H1 (cell line): ENCODE results near the gene MEGF11. TPM values are rescaled to one million over a fixed set of nuclear protein-coding genes. Genes with fewer than 3 reads are reported as not detected.
A peak's percentile ranks its signal among the peaks of the same experiment; 100 is the strongest.

Experiments
- CTCF ChIA-PET: fragments of 300-600 bp; sonication (Branson Sonifier 250); formaldehyde crosslinking; loops from one replicate; lab custom pipeline; 2021; ENCODE audit not compliant: partially characterized antibody; lab: Charles Lee
- POLR2A ChIA-PET: fragments of 300-600 bp; sonication (Branson Sonifier 250); formaldehyde crosslinking; loops from one replicate; lab custom pipeline; 2021; ENCODE audit warnings: inconsistent platforms; ENCODE audit not compliant: partially characterized antibody; lab: Charles Lee
- DNase-seq, 2 experiments: peaks; one replicate each; pipeline versions ENCODE4 v3.0.0 to v3.0.0-alpha.2; 2010 to 2022; ENCODE audit warnings: low spot score in 2 of 2, low read depth in 1 of 2, mixed read lengths in 1 of 2
- FAIRE-seq: peaks from 2 replicates; lab custom pipeline; 2011; peaks lifted over from hg19 to GRCh38; lab: Jason Lieb, UNC
- H2AFZ ChIP-seq: 2 replicates; pipeline ENCODE4 v1.8.1; 2012; ENCODE audit warnings: low read length, inconsistent platforms
- H2AK5ac ChIP-seq: 2 replicates; pipeline ENCODE4 v1.6.1; 2013; ENCODE audit warnings: low read depth, low read length
- H2BK120ac ChIP-seq: replicated peaks from 2 replicates; pipeline ENCODE3; 2013; ENCODE audit warnings: low read depth, low read length, inconsistent platforms
- H2BK12ac ChIP-seq: 2 replicates; pipeline ENCODE4 v1.6.1; 2013; ENCODE audit warnings: low read depth, low read length
- H2BK15ac ChIP-seq: 2 replicates; pipeline ENCODE4 v1.6.1; 2013; ENCODE audit warnings: low read length
- H2BK20ac ChIP-seq: 2 replicates; pipeline ENCODE4 v1.6.1; 2013; ENCODE audit warnings: low read length
- H2BK5ac ChIP-seq: 2 replicates; pipeline ENCODE4 v1.6.1; 2013; ENCODE audit warnings: low read depth, low read length
- H3K14ac ChIP-seq: 2 replicates; pipeline ENCODE4 v1.6.1; 2013; ENCODE audit warnings: inconsistent platforms; ENCODE audit not compliant: insufficient read length
- H3K18ac ChIP-seq: 2 replicates; pipeline ENCODE4 v1.6.1; 2013; ENCODE audit warnings: low read length; ENCODE audit errors: extremely low read depth
- H3K23ac ChIP-seq: 2 replicates; pipeline ENCODE4 v1.6.1; 2013; ENCODE audit warnings: inconsistent platforms; ENCODE audit not compliant: insufficient read length
- H3K23me2 ChIP-seq: 2 replicates; pipeline ENCODE4 v1.6.1; 2013; ENCODE audit warnings: low read depth, low read length
- H3K27ac ChIP-seq: 2 replicates; pipeline ENCODE4 v1.6.1; 2011; ENCODE audit warnings: low read depth, low read length, inconsistent platforms
- H3K27me3 ChIP-seq, 4 experiments: replicated peaks in 1 of 4; 1 replicate in 1 of 4; 2 replicates in 3 of 4; pipeline versions ENCODE4 v1.6.1 to v1.8.1; 2011 to 2013; ENCODE audit warnings: low read length in 3 of 4, mild to moderate bottlenecking in 3 of 4, inconsistent platforms in 2 of 4, mixed read lengths in 2 of 4, moderate library complexity in 1 of 4; ENCODE audit not compliant: control insufficient read depth in 3 of 4, insufficient read depth in 3 of 4; ENCODE audit errors: extremely low read depth in 1 of 4
- H3K36me3 ChIP-seq, 4 experiments: 2 replicates each; pipeline versions ENCODE4 v1.6.1 to v1.8.1; 2011 to 2013; ENCODE audit warnings: mild to moderate bottlenecking in 4 of 4, low read length in 3 of 4, moderate library complexity in 2 of 4, control low read depth in 1 of 4, inconsistent platforms in 1 of 4; ENCODE audit not compliant: insufficient read depth in 4 of 4, control insufficient read depth in 2 of 4
- H3K4ac ChIP-seq: replicated peaks from 2 replicates; pipeline ENCODE3; 2013; ENCODE audit warnings: low read length, low read depth, mixed read lengths, inconsistent platforms; ENCODE audit not compliant: insufficient read length
- H3K4me1 ChIP-seq, 4 experiments: replicated peaks in 1 of 4; 1 replicate in 1 of 4; 2 replicates in 3 of 4; pipeline versions ENCODE4 v1.6.1 to v1.8.1; 2011 to 2013; ENCODE audit warnings: low read length in 3 of 4, inconsistent platforms in 2 of 4, mixed read lengths in 1 of 4; ENCODE audit not compliant: insufficient read depth in 4 of 4, control insufficient read depth in 3 of 4
- H3K4me2 ChIP-seq, 2 experiments: 2 replicates each; pipeline versions ENCODE4 v1.6.1 to v1.8.1; 2011 to 2013; ENCODE audit warnings: low read depth in 2 of 2, low read length in 2 of 2, control low read depth in 1 of 2, inconsistent platforms in 1 of 2, mild to moderate bottlenecking in 1 of 2; ENCODE audit not compliant: insufficient read depth in 1 of 2
- H3K4me3 ChIP-seq, 4 experiments: fragments of 200-600, 300-600 bp in 1 of 4; sonication (generic), shearing (Covaris generic), sonication (Bioruptor Twin) in 1 of 4; 2 replicates each; pipeline versions ENCODE4 v1.5.1 to v1.8.1; 2011 to 2016; ENCODE audit warnings: low read length in 4 of 4, low read depth in 3 of 4, control low read depth in 2 of 4, inconsistent platforms in 2 of 4, mild to moderate bottlenecking in 2 of 4, mixed read lengths in 1 of 4, moderate library complexity in 1 of 4; ENCODE audit not compliant: insufficient read depth in 2 of 4; ENCODE audit errors: extremely low read depth in 1 of 4
- H3K56ac ChIP-seq: replicated peaks from 2 replicates; pipeline ENCODE3; 2013; ENCODE audit warnings: low read depth, mild to moderate bottlenecking, mixed read lengths, low read length, inconsistent platforms; ENCODE audit not compliant: insufficient read length
- H3K79me1 ChIP-seq: 2 replicates; pipeline ENCODE4 v1.6.1; 2013; ENCODE audit warnings: low read depth, low read length, control low read depth
- H3K79me2 ChIP-seq, 2 experiments: 2 replicates each; pipeline versions ENCODE4 v1.6.1 to v1.8.1; 2012 to 2013; ENCODE audit warnings: low read length in 2 of 2, mild to moderate bottlenecking in 2 of 2, inconsistent platforms in 1 of 2; ENCODE audit not compliant: insufficient read depth in 2 of 2, control insufficient read depth in 1 of 2
- H3K9ac ChIP-seq, 4 experiments: replicated peaks in 1 of 4; 1 replicate in 1 of 4; 2 replicates in 3 of 4; pipeline versions ENCODE4 v1.6.1 to v1.8.1; 2011 to 2013; ENCODE audit warnings: low read depth in 3 of 4, low read length in 3 of 4, control low read depth in 2 of 4, mild to moderate bottlenecking in 2 of 4, moderate library complexity in 2 of 4, inconsistent platforms in 1 of 4; ENCODE audit errors: extremely low read depth in 1 of 4
- H3K9me3 ChIP-seq, 2 experiments: 2 replicates each; pipeline versions ENCODE4 v1.6.1 to v1.8.1; 2012 to 2013; ENCODE audit warnings: mild to moderate bottlenecking in 2 of 2, moderate library complexity in 2 of 2, control low read depth in 1 of 2, inconsistent platforms in 1 of 2, low read depth in 1 of 2, low read length in 1 of 2, mixed read lengths in 1 of 2; ENCODE audit not compliant: insufficient read depth in 2 of 2
- H4K20me1 ChIP-seq, 2 experiments: replicated peaks in 1 of 2; 2 replicates each; pipeline versions ENCODE3 to v1.8.1; 2011 to 2013; ENCODE audit warnings: inconsistent platforms in 2 of 2, low read length in 2 of 2, mild to moderate bottlenecking in 1 of 2; ENCODE audit not compliant: insufficient read depth in 2 of 2, control insufficient read depth in 1 of 2
- H4K5ac ChIP-seq: 2 replicates; pipeline ENCODE4 v1.6.1; 2013; ENCODE audit warnings: low read length, low read depth, mixed read lengths, inconsistent platforms; ENCODE audit not compliant: insufficient read length
- H4K8ac ChIP-seq: 2 replicates; pipeline ENCODE4 v1.8.0; 2013; ENCODE audit warnings: mild to moderate bottlenecking, moderate library complexity, low read length, inconsistent platforms; ENCODE audit not compliant: insufficient read depth; ENCODE audit errors: extremely low read depth
- H4K91ac ChIP-seq: replicated peaks from 2 replicates; pipeline ENCODE3; 2013; ENCODE audit warnings: low read length, mixed read lengths, inconsistent platforms; ENCODE audit not compliant: insufficient read length
- CTCF ChIP-seq, 3 experiments: IDR thresholded peaks; 1 replicate in 2 of 3; 2 replicates in 1 of 3; pipeline versions ENCODE4 v1.5.1 to v1.6.1; 2011; ENCODE audit warnings: low read length in 3 of 3, mild to moderate bottlenecking in 3 of 3, inconsistent platforms in 2 of 3, low read depth in 1 of 3, moderate library complexity in 1 of 3; ENCODE audit not compliant: insufficient read depth in 1 of 3; ENCODE audit errors: control extremely low read depth in 1 of 3
- GABPA ChIP-seq: IDR thresholded peaks from 2 replicates; pipeline ENCODE4 v1.6.1; 2011; ENCODE audit warnings: mild to moderate bottlenecking, low read length, moderate library complexity, borderline replicate concordance; ENCODE audit not compliant: insufficient read depth
- SIX5 ChIP-seq: IDR thresholded peaks from 2 replicates; pipeline ENCODE4 v1.6.1; 2011; ENCODE audit warnings: mild to moderate bottlenecking, low read depth, low read length
- WGBS, 2 experiments: shearing (Covaris generic) in 1 of 2; methylation state at CpG; one replicate each; pipeline versions ENCODE4 v1.1.6 to v1.1.7; 2013 to 2015; ENCODE audit warnings: low lambda C conversion rate in 2 of 2, mixed read lengths in 2 of 2, inconsistent platforms in 1 of 2, low coverage in 1 of 2, missing lambda C conversion rate in 1 of 2; ENCODE audit not compliant: insufficient replicate concordance in 2 of 2, insufficient coverage in 1 of 2, insufficient read length in 1 of 2; ENCODE audit errors: extremely low coverage in 1 of 2, missing lambda C conversion rate in 1 of 2; 5-methylcytosine and 5-hydroxymethylcytosine counted together
- polyA plus RNA-seq, 7 experiments: library from polyadenylated mRNA; depleted of rRNA in 3 of 7; stranded (reverse) in 5 of 7; unstranded in 2 of 7; fragments of >200 nt in 5 of 7; fragments of 200-250 nt in 2 of 7; gene quantifications; 1 replicate in 5 of 7; 2 replicates in 1 of 7; 4 replicates in 1 of 7; pipeline versions ENCODE4 v1.2.1 to v1.2.3, GENCODE V29; 2011 to 2013; ENCODE audit warnings: missing spikeins in 2 of 7, mixed read lengths in 2 of 7
- total RNA-seq: library from RNA; stranded (reverse); fragmentation: NEBNext Ultra II Directional; extraction: Animal tissue kit (Norgen Biotek cat#: 25700); gene quantifications from 2 replicates; pipeline ENCODE4 v1.2.1, GENCODE V29; 2021

Gene MEGF11
- total and polyA plus RNA-seq, 2 of the 8 experiments (the other 6 are each of a cell fraction or from before 2014, with no cell fraction given) = 4.4 to 4.8 TPM

- H3K4me3 ChIP-seq = no peak overlapping the region
- no peak overlapping the region for H3K27ac ChIP-seq
- H2BK20ac ChIP-seq = no peak overlapping the region
- H3K36me3 ChIP-seq = no peaks in the 10 kb centered on the region
- 0 out of 2 replicates have a peak overlapping the region, but pooled peaks have one; percentile 46 for H2BK15ac ChIP-seq
- H3K79me1 ChIP-seq = peaks cover 3% of the 10 kb centered on the region; the same call in 1 of the 2 replicates
- no peaks in the 10 kb centered on the region for H3K23me2 ChIP-seq
- no peak overlapping the region for H2BK12ac ChIP-seq
- TF ChIP-seq SIX5 = no peak
- TF ChIP-seq GABPA = no peak
- TF ChIP-seq CTCF (IDR thresholded peaks at IDR 0.05; ENCODE audit: control extremely low read depth in 1 of 3, insufficient read depth in 1 of 3, low read depth in 1 of 3, low read length in 3 of 3) = no peak
- no peak overlapping the region for H2AFZ ChIP-seq
- no peak overlapping the region for H3K4ac ChIP-seq
- H4K20me1 ChIP-seq = no peaks in the 10 kb centered on the region
- no peak overlapping the region for H4K8ac ChIP-seq
- H3K9me3 ChIP-seq = no peaks in the 10 kb centered on the region
- H3K56ac ChIP-seq = no peak overlapping the region
- whole genome bisulfite sequencing, 2 experiments = 86% methylated on average over 6 of the region's 6 CpGs; no CpG with 5 or more reads in 1 of the 2 experiments
- H2AK5ac ChIP-seq = no peak overlapping the region
- no peak overlapping the region for H2BK120ac ChIP-seq
- ChIA-PET CTCF (interaction anchor here (0.7 to 3.8 kb wide), 6 partner anchors 12 to 250 kb away, joined by 3 to 21 read pairs (median 3); no protein-coding TSS in a partner anchor), POLR2A (interaction anchor here (1.0 to 1.5 kb wide), 3 partner anchors 9 to 18 kb away, joined by 3 to 6 read pairs (median 3); no protein-coding TSS in a partner anchor)
- no peaks in the 10 kb centered on the region for H3K79me2 ChIP-seq
- no peak overlapping the region for H3K23ac ChIP-seq
- H3K4me1 ChIP-seq = peaks cover 0 to 3% (median 0%) of the 10 kb centered on the region in 4 experiments; a peak in 1 of 7 replicates
- H3K4me2 ChIP-seq = no peak overlapping the region
- H3K18ac ChIP-seq = no peak overlapping the region
- no peak overlapping the region for H4K91ac ChIP-seq
- no peak for FAIRE-seq
- H2BK5ac ChIP-seq = no peak overlapping the region
- no peak for DNase-seq
- no peaks in the 10 kb centered on the region for H3K27me3 ChIP-seq
- no peak overlapping the region for H4K5ac ChIP-seq
- H3K14ac ChIP-seq = no peak overlapping the region
- no peak overlapping the region for H3K9ac ChIP-seq
Observed at GRCh38 chr15:66165856-66166255, 87.7 kb downstream of the MEGF11 start.
